HepG2 (cell line): Measurements from ENCODE around the gene GPR12. TPM values are rescaled to one million over a fixed set of nuclear protein-coding genes. Genes with fewer than 3 reads are reported as not detected.

Experiments
- ATAC-seq: fragments of 200-7000 bp; cut with Tn5 transposase; 3 replicates; pipeline ENCODE4 v1.9.1; 2020; ENCODE audit warnings: mild to moderate bottlenecking, moderate library complexity
- BruUV-seq: library from RNA; stranded (reverse); fragments of 400-500 nt; replicated peaks from 2 replicates; lab custom pipeline; 2021; lab: Mats Ljungman, UMichigan
- CTCF ChIA-PET: fragments of 300-600 bp; formaldehyde crosslinking; extraction: SDS; loops from one replicate; lab custom pipeline; 2021; ENCODE audit warnings: low total read pairs, inconsistent platforms, low intra/inter-chr PET ratio; lab: Yijun Ruan, JAX
- POLR2A ChIA-PET: fragments of 350-600 bp; sonication (Branson Sonifier 250); formaldehyde crosslinking; loops from one replicate; lab custom pipeline; 2020; ENCODE audit warnings: antibody characterized with exemption, inconsistent platforms; lab: Yijun Ruan, JAX
- DNase-seq: peaks from one replicate; pipeline ENCODE4 v3.0.0-alpha.2; 2015; ENCODE audit warnings: low spot score
- FAIRE-seq: peaks from 3 replicates; lab custom pipeline; 2011; peaks lifted over from hg19 to GRCh38; lab: Jason Lieb, UNC
- H2AFZ ChIP-seq: one replicate; pipeline ENCODE4 v1.6.1; 2011; ENCODE audit warnings: low read length, inconsistent platforms
- H3K27ac ChIP-seq: fragments of 300-600 bp; 3 replicates; pipeline ENCODE4 v1.8.0; 2011; ENCODE audit warnings: mixed run types, mild to moderate bottlenecking, mixed read lengths, low read length, inconsistent platforms; ENCODE audit not compliant: insufficient read depth; ENCODE audit errors: extremely low read length
- H3K27me3 ChIP-seq, 2 experiments: fragments of 200-600 bp in 1 of 2; 2 replicates in 1 of 2; 3 replicates in 1 of 2; pipeline versions ENCODE4 v1.6.0 to v1.8.0; 2011; ENCODE audit warnings: low read length in 2 of 2, mild to moderate bottlenecking in 2 of 2, moderate library complexity in 2 of 2, inconsistent platforms in 1 of 2; ENCODE audit not compliant: insufficient read depth in 2 of 2, control insufficient read depth in 1 of 2
- H3K36me3 ChIP-seq, 2 experiments: fragments of 200-600 bp in 1 of 2; replicated peaks in 1 of 2; 2 replicates in 1 of 2; 3 replicates in 1 of 2; pipeline versions ENCODE4 v1.5.1 to v1.8.0; 2011; ENCODE audit warnings: low read length in 2 of 2, inconsistent platforms in 1 of 2; ENCODE audit not compliant: insufficient read depth in 2 of 2, control insufficient read depth in 1 of 2
- H3K4me1 ChIP-seq: 2 replicates; pipeline ENCODE4 v1.5.1; 2012; ENCODE audit warnings: low read length, inconsistent platforms; ENCODE audit not compliant: insufficient read depth
- H3K4me2 ChIP-seq: 2 replicates; pipeline ENCODE4 v1.6.0; 2011; ENCODE audit warnings: low read depth, low read length, inconsistent platforms
- H3K4me3 ChIP-seq, 3 experiments: fragments of 200-600 bp in 1 of 3; sonication (generic), shearing (Covaris generic) in 1 of 3; replicated peaks in 1 of 3; 2 replicates each; pipeline ENCODE4 v1.5.1; 2011 to 2016; ENCODE audit warnings: low read length in 3 of 3, inconsistent platforms in 2 of 3, low read depth in 2 of 3, mild to moderate bottlenecking in 2 of 3, control low read depth in 1 of 3, mixed read lengths in 1 of 3; ENCODE audit not compliant: insufficient read depth in 1 of 3
- H3K79me2 ChIP-seq: one replicate; pipeline ENCODE4 v1.6.1; 2011; ENCODE audit warnings: low read length, inconsistent platforms; ENCODE audit not compliant: insufficient read depth
- H3K9ac ChIP-seq: 2 replicates; pipeline ENCODE4 v1.6.0; 2011; ENCODE audit warnings: mild to moderate bottlenecking, low read depth, low read length, inconsistent platforms; ENCODE audit not compliant: insufficient read depth
- H3K9me3 ChIP-seq: 2 replicates; pipeline ENCODE4 v1.5.1; 2012; ENCODE audit warnings: mild to moderate bottlenecking, low read length
- H4K20me1 ChIP-seq: 2 replicates; pipeline ENCODE4 v1.6.0; 2011; ENCODE audit warnings: inconsistent platforms, mild to moderate bottlenecking, low read length, moderate library complexity; ENCODE audit not compliant: insufficient read depth
- BCL6 ChIP-seq: IDR thresholded peaks from 2 replicates; pipeline ENCODE4 v1.6.1; 2016; ENCODE audit warnings: missing genetic modification reagents, missing compliant biosample characterization
- ESRRA ChIP-seq: sonication (generic); formaldehyde crosslinking; IDR thresholded peaks from 2 replicates; pipeline ENCODE4 v1.5.1; 2020; ENCODE audit warnings: mild to moderate bottlenecking, low read depth, missing genetic modification reagents
- FIP1L1 ChIP-seq: fragments of 200-400 bp; formaldehyde crosslinking; IDR thresholded peaks from 2 replicates; pipeline ENCODE4 v1.6.1; 2018; ENCODE audit warnings: low read depth, mild to moderate bottlenecking, low read length, moderate library complexity, borderline replicate concordance; ENCODE audit not compliant: insufficient read depth
- MIER3 ChIP-seq: IDR thresholded peaks from 2 replicates; pipeline ENCODE4 v1.6.1; 2016; ENCODE audit warnings: missing compliant biosample characterization, borderline replicate concordance
- PRMT3 ChIP-seq: sonication (generic); formaldehyde crosslinking; IDR thresholded peaks from 2 replicates; pipeline ENCODE4 v1.8.1; 2022; ENCODE audit warnings: low read depth, mild to moderate bottlenecking, moderate library complexity, missing genetic modification reagents, borderline replicate concordance
- SMAD1 ChIP-seq: sonication (generic); formaldehyde crosslinking; IDR thresholded peaks from 2 replicates; pipeline ENCODE4 v1.4.0; 2020; ENCODE audit warnings: missing genetic modification reagents, low read depth, mild to moderate bottlenecking, borderline replicate concordance
- SP2 ChIP-seq: sonication (generic); formaldehyde crosslinking; IDR thresholded peaks from 2 replicates; pipeline ENCODE4 v1.5.1; 2020; ENCODE audit warnings: mild to moderate bottlenecking, missing genetic modification reagents
- TCF7L2 ChIP-seq: IDR thresholded peaks from 2 replicates; pipeline ENCODE4 v1.6.1; 2011; ENCODE audit warnings: mild to moderate bottlenecking, low read depth, low read length, moderate library complexity
- ZNF543 ChIP-seq: sonication (generic); formaldehyde crosslinking; IDR thresholded peaks from 2 replicates; pipeline ENCODE4 v1.4.0; 2020; ENCODE audit warnings: mild to moderate bottlenecking, missing genetic modification reagents
- ZNF557 ChIP-seq: sonication (generic); formaldehyde crosslinking; IDR thresholded peaks from 2 replicates; pipeline ENCODE4 v1.4.0; 2020; ENCODE audit warnings: missing genetic modification reagents
- ZNF766 ChIP-seq: sonication (generic); formaldehyde crosslinking; IDR thresholded peaks from 2 replicates; pipeline ENCODE4 v1.5.0; 2020; ENCODE audit warnings: missing genetic modification reagents, borderline replicate concordance
- ZSCAN30 ChIP-seq: sonication (generic); formaldehyde crosslinking; IDR thresholded peaks from 2 replicates; pipeline ENCODE4 v1.5.0; 2020; ENCODE audit warnings: mild to moderate bottlenecking, missing genetic modification reagents
- WGBS: methylation state at CpG from one replicate; pipeline ENCODE4 v1.1.6; 2017; ENCODE audit warnings: low lambda C conversion rate; 5-methylcytosine and 5-hydroxymethylcytosine counted together
- in situ Hi-C: cut with HindIII; loops from 2 replicates; pipeline ENCODE4 v1.10.0; 2017; ENCODE audit warnings: low pct_unique_long_range_greater_than_20kb; ENCODE audit not compliant: extremely low pct_ligation_motif_present
- intact Hi-C: fragments of 100-400 bp; cut with micrococcal nuclease; formaldehyde crosslinking; loops from one replicate; pipeline ENCODE4 v1.10.0; 2022; ENCODE audit not compliant: unreplicated experiment
- polyA plus RNA-seq, 8 experiments: library from polyadenylated mRNA; depleted of rRNA in 3 of 8; stranded (reverse) in 7 of 8; unstranded in 1 of 8; fragments of >200 nt; fragmentation: Illumina TruSeq in 4 of 8; extraction: Trizol in 4 of 8; gene quantifications; 2 replicates each; pipeline versions ENCODE4 v1.2.1 to v1.2.3, GENCODE V29; 2011 to 2016; ENCODE audit warnings: low read depth in 4 of 8, missing spikeins in 1 of 8, mixed read lengths in 1 of 8; ENCODE audit not compliant: insufficient read depth in 1 of 8
- total RNA-seq, 5 experiments: library from RNA; depleted of rRNA; stranded (reverse); fragments of >200 nt; fragmentation: Illumina TruSeq; extraction: Trizol; gene quantifications; 2 replicates each; pipeline ENCODE4 v1.2.3, GENCODE V29; 2016; ENCODE audit warnings: low read depth in 1 of 5
- TF ChIP-seq, protein P1 (sequence below): sonication (generic); formaldehyde crosslinking; IDR thresholded peaks from 2 replicates; pipeline ENCODE4 v1.4.0; 2020; ENCODE audit warnings: low read depth, missing genetic modification reagents

GPR12 gene
- total and polyA plus RNA-seq, 2 of the 13 experiments (the other 11 are each of a cell fraction or from before 2014, with no cell fraction given), result not detected

DNA sequence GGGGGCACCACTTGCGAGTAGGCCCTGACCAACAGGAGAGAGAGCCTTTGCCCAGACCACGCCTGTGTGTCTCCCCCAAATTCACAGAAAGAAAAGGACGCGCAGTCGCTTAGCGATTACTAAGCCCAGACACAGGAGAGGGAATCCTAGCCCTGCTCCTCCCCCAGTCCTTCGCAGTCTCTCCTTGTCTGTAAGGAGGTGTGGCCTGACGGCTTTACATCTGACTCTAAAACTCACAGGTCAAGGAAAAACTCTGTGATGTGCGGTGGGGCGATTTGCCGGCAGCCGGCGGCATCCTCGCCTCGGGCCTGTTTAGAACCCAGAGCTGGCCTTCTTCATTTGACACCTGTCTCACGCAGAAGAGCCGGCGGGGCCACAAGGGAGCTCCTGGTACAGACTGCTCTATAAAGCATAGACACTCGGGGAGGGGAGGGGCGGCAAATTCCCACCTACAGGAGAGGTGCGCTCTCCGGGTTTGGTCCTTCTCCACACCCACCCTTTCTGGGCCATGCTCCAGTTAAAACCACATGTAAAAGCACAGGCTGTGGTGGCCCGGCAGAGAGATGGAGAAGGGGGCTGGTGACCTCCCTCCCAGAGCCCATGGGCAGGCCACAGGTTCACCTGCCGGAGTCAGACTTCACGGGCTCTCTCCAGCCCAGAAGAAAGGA, 17.8 kb downstream of the GPR12 start:
- Histone ChIP-seq H3K36me3 (no peaks in the 10 kb centered on the region), H3K4me3 (no peak overlapping the region), H3K27ac (no peak overlapping the region), H2AFZ (no peak overlapping the region), H3K9me3 (no peaks in the 10 kb centered on the region), H3K9ac (no peak overlapping the region), H3K4me2 (no peak overlapping the region), H3K4me1 (no peaks in the 10 kb centered on the region), H3K79me2 (no peaks in the 10 kb centered on the region), H4K20me1 (no peaks in the 10 kb centered on the region), H3K27me3 (peaks cover 2 to 19% of the 10 kb centered on the region in 2 experiments; a peak in 4 of 5 replicates)
- ATAC-seq, result no peak
- no peak for FAIRE-seq
- intact Hi-C loops (no loop called here), in situ Hi-C loops (no loop called here)
- POLR2A ChIA-PET, result no interaction called here
- 67% methylated on average over 18 of the region's 25 CpGs for WGBS
- DNase-seq, result no peak
- no TSS peak for BruUV-seq
- CTCF ChIA-PET, result no interaction called here
- TF ChIP-seq ZSCAN30 (CRISPR knock-in tag), result no peak
- no peak for TF ChIP-seq MIER3
- TF ChIP-seq SP2, result no peak
- TF ChIP-seq, protein P1, sequence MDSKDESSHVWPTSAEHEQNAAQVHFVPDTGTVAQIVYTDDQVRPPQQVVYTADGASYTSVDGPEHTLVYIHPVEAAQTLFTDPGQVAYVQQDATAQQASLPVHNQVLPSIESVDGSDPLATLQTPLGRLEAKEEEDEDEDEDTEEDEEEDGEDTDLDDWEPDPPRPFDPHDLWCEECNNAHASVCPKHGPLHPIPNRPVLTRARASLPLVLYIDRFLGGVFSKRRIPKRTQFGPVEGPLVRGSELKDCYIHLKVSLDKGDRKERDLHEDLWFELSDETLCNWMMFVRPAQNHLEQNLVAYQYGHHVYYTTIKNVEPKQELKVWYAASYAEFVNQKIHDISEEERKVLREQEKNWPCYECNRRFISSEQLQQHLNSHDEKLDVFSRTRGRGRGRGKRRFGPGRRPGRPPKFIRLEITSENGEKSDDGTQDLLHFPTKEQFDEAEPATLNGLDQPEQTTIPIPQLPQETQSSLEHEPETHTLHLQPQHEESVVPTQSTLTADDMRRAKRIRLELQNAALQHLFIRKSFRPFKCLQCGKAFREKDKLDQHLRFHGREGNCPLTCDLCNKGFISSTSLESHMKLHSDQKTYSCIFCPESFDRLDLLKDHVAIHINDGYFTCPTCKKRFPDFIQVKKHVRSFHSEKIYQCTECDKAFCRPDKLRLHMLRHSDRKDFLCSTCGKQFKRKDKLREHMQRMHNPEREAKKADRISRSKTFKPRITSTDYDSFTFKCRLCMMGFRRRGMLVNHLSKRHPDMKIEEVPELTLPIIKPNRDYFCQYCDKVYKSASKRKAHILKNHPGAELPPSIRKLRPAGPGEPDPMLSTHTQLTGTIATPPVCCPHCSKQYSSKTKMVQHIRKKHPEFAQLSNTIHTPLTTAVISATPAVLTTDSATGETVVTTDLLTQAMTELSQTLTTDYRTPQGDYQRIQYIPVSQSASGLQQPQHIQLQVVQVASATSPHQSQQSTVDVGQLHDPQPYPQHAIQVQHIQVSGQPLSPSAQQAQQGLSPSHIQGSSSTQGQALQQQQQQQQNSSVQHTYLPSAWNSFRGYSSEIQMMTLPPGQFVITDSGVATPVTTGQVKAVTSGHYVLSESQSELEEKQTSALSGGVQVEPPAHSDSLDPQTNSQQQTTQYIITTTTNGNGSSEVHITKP (CRISPR knock-in tag), result no peak
- no peak for TF ChIP-seq FIP1L1
- no peak for TF ChIP-seq ZNF557
- no peak for TF ChIP-seq ZNF543 (CRISPR knock-in tag)
- TF ChIP-seq ESRRA, result no peak
- no peak for TF ChIP-seq ZNF766 (CRISPR knock-in tag)
- no peak for TF ChIP-seq SMAD1 (CRISPR knock-in tag)
- TF ChIP-seq PRMT3 (CRISPR knock-in tag), result no peak
- TF ChIP-seq BCL6 (CRISPR knock-in tag), result no peak
- TF ChIP-seq TCF7L2, result no peak
